GM19455 (cell line): ENCODE data around the gene PPP6R3.
"Not testable (repeated sequence)": the region's sequence is repeated elsewhere in the genome, so short reads cannot be mapped to it uniquely, and the experiment has no call there.

Experiments used
- ATAC-seq: cut with Tn5 transposase; IDR thresholded peaks from one replicate; pipeline ENCODE4 v1.9.1; 2021; ENCODE audit not compliant: unreplicated experiment

Gene PPP6R3

DNA sequence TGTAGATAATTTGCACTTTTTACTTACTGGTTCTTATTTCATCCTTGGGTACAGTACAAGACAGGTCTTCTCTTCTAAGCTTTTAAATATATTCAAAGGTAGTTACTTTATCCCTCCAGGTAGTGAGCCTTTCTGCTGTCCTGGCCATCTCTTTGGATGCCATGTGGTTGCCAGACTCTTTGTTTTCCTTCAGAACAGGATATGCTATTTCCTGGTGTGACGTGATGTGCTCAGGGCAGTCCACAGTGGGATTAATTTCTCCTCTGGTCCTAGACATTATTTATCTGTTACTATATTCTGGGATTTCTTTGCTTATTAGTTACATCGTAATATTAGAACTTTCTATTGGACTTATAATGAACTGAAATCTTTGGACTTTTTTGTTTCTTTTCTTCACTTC is 63.7 kb downstream of the PPP6R3 start:
- ATAC-seq, result no peak

DNA sequence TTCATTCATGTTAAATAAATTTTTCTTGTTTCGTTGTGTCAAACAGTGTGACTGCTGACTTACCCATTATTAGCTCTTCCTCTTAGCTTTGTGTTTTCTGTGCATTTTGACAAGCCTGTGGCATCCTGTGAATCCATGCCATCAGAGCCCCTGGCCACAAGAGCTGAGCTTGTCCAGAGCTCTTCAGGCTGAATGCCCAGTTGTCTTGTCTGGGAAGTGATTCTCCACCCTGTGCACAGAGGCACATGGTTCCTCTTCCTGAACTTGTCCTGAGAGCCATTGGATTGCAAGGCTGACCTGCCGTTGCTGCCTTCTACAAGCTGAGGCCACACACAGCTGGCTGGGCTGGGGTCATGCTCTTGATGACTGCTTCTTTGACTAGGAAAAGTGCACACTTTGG is 64.1 kb downstream of the PPP6R3 start:
- no peak for ATAC-seq

- no peak for ATAC-seq
Measured at GRCh38 chr11:68525336-68525735, 64.8 kb downstream of the PPP6R3 start.

- no peak for ATAC-seq
Measured at GRCh38 chr11:68525930-68526329, 65.4 kb downstream of the PPP6R3 start.

- ATAC-seq, result no peak
Measured at GRCh38 chr11:68527585-68527984, 67.0 kb downstream of the PPP6R3 start.

GRCh38 chr11:68528630-68529029 is 68.1 kb downstream of the PPP6R3 start:
- no peak for ATAC-seq

GRCh38 chr11:68531129-68531693 is 70.7 kb downstream of the PPP6R3 start:
- no peak for ATAC-seq

DNA sequence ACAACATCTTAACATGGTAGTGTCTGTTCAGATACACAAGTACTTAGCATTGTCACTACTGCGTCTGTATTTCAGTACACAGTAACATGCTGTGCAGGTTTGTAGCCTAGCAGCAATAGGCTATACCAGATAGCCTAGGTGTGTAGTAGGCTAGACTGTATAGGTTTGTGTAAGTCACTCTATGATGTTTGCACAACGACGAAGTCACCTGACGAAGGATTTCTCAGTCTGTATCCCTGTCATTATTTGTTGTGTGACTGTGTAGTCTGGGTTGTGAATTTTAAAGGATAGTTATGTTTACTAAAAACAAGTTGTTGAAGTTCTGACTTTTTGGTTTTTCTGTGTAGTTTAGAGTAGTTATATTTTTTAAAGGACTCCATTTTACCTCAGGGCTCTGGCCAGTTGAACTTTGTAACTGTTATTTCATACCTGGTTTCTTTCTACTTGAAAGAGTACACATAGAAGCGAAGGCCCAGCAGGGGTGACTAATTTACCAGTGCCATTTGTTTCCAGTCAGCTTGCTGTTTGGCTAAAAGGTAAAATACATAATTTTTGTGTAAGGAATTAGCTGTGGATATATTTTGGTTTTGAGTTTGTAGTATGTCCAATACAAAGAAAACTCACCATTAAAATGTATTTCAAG is 72.3 kb downstream of the PPP6R3 start:
- no peak for ATAC-seq

DNA sequence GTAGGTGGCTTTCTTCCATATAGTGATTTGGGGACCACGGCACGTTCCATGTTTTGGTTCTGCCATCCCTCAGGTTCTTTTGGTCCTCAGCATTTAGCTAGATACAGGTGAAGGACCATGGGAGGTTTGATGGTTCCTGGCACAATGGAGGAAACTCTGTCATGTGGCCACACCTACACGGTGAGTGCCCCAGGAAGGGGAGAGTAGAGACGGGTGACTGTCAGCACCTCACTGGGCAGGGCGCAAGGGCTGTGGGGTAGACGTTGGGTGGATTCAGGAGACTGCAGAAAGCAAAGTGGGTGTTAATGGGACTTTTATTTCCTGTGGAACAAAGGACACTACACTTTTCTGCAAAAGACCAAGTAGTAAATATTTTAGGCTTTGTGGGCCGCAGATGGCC is 73.4 kb downstream of the PPP6R3 start:
- no peak for ATAC-seq

DNA sequence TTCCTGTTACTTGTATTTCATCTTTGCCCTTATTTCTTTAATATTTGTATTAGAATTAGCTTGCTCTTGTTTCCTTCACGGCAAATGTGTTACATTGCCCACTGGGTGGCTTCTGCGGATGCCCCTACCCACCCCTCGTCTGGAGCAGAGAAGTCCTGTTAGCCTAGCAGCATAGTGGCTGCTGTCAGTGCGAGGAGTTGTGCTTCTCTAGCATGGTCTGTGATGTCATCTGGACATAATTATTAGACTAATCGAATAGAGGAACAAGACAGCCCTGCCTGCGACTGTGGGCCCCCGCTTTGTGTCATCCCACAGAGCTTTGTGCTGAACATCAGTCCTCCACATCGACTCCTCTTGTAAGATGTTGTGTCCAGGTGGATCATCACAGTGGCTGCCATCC is 74.5 kb downstream of the PPP6R3 start:
- no peak for ATAC-seq

DNA sequence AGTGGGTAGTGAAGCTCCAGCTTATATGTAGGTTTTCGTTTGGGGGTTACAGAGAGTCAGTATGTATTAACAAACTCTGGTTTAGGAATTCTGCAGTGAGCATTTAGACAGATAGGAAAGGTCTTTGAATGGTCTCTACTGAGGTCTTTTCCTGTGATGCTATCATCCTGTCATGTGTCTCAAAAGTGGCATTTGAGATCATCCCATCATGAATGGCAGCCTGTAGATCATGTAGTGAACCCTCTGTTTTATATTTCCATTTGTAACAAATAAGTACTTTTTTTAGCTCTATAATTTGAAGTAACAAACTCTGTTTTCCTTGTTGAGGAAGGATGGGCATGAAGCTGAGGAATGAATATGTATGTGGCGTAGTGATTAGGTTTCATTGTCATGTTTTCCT is 76.2 kb downstream of the PPP6R3 start:
- ATAC-seq, result no peak

GRCh38 chr11:68538025-68538424 is 77.5 kb downstream of the PPP6R3 start:
- ATAC-seq, result no peak

- no peak for ATAC-seq
Measured at GRCh38 chr11:68539395-68539794, 78.8 kb downstream of the PPP6R3 start.

DNA sequence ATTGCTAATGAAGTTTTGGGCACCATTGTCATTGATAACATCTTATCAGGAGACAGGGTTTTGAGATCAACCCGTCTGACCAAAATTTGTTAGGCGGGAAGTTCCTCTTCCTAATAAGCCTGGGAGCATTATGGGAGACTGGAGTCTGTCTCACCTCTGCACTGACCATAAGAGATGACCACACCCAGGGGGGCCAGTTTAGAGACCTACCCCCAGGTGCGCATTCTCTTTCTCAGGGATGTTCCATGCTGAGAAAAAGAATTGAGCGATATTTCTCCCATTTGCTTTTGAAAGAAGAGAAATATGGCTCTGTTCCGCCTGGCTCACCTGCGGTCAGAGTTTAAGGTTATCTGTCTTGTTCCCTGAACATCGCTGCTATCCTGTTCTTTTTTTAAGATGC is 80.0 kb downstream of the PPP6R3 start:
- ATAC-seq, result not testable (repeated sequence)

GRCh38 chr11:68541116-68541515 is 80.6 kb downstream of the PPP6R3 start:
- no peak for ATAC-seq

DNA sequence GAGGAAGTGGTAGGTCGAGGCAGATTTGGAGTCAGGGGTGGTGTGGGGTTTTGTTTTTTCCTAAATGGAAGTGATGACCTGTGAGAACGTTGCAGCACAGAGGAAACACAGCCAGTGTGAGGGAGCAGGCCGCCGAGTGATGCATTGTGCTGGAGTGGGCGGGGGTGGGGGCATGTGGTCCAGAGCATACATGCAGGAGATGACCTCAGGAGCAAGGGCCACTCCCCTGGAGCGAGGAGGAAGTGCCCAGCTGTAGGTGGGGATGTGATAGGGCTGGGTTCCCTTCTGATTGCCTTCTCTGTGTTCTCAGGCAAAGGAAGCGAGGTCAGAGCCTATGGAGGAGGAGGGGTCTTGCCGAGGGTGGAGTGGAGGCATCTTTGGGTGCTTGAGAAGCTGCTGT is 81.4 kb downstream of the PPP6R3 start:
- ATAC-seq, result no peak

GRCh38 chr11:68542617-68543016 is 82.1 kb downstream of the PPP6R3 start:
- ATAC-seq, result no peak

- no peak for ATAC-seq
Measured at GRCh38 chr11:68543594-68543993, 83.0 kb downstream of the PPP6R3 start.

DNA sequence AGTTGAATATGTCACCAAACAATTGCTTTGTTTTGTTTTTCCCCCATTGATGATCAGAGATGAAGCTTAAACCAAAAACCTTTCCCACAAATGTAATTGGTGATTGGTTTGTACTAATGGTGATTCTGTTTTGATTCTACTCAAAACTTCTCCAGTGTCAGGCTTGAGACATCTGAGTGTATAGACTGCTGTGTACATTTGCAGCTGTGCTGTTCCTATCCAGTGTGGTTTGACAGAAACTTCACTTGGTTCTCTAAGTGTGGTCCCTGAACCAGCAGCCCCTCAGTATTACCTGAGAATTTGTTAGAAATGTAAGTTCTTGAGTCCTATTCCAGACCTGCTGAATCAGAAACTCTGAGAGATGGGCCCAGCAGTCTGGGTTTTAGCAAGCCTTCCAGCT is 84.8 kb downstream of the PPP6R3 start:
- no peak for ATAC-seq

- ATAC-seq, result no peak
Measured at GRCh38 chr11:68545796-68546195, 85.2 kb downstream of the PPP6R3 start.

- ATAC-seq, result no peak
Measured at GRCh38 chr11:68546555-68546954, 86.0 kb downstream of the PPP6R3 start.

- ATAC-seq, result no peak
Measured at GRCh38 chr11:68549789-68550484, 89.4 kb downstream of the PPP6R3 start.

- no peak for ATAC-seq
Measured at GRCh38 chr11:68550485-68550817, 89.9 kb downstream of the PPP6R3 start.
